ENCODE results near the gene NSMCE1.
"Not testable (repeated sequence)": the region's sequence is repeated elsewhere in the genome, so short reads cannot be mapped to it uniquely, and the experiment has no call there.

Gene NSMCE1

DNA sequence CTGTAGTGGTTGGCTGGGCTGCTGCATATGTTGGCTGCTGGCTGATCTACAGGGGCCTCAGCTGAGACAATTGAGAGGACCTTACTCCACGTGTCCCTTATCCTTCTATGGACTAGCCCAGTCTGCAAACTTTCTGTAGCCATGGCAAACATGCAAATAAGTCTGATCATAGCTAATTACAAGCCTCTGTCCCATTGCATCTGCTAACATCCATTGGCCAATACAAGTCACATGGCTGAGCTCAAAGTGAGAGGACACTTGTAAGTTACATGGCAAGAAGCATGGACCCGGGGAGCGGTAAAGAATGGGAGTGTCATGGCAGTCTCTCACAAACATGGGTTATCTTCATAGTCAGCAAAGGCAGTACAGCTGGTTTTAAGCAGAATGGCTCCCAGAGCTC, 33.6 kb upstream of the NSMCE1 start:
- no peak for DNase-seq

DNA sequence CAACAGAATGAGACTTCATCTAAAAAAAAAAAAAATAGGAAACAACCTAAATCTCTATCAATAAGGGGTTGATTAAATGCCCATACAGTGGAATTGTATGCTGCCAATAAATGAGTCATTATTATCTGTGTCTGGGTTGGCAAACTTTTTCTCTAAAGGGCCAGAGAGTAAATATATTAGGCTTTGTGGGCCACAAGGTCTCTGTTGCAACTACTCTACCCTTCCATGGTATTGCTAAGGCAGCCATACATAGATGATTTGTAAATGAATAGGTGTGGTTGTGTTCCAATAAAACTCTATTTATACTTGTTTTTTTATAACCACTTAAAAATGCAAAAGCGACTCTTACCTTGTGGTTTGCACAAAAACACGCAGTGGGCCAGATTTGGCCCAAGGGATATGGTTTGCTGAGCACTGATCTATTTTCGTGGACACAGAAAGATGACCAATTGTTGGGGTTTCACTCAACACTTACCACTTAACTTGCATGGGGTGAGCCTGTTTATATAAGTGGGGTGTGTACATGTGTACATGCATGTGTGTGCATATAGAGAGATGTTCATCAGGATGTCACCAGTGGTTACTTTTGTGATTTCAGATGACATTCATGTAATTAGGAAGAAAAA, 32.8 kb upstream of the NSMCE1 start:
- DNase-seq = no peak

DNA sequence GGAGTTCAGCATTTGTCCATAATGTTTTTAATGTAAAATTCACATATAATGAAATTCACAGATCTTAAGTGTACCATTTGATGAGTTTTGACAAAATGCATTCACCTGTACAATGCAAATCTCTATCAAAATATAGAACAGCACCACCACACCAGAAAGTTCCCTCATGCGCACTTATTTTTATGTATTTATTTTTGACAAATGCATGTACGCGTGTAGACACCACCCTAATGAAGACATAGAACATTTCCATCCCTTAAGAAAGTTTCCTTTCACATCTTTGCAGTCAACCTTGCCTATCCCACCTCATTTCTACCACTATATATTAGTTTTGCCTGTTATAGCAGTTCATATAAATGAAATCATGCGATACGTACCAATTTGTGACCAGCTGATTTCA, 29.6 kb upstream of the NSMCE1 start:
- no peak for DNase-seq

DNA sequence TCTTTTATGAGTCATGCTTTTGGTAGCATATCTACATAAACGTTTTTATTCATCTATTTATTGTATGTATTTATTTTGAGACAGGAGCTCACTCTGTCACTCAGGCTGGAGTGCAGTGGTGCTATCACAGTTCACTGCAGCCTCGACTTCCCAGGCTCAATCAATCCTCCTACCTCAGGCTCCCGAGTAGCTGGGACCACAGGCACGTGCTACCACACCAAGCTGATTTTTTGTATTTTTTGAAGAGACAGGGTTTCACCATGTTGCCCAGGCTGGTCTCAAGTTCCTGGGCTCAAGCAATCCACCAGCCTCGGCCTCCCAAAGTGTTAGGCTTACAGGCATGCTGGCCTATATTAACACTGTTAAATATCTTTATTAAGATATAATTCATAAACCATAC, 24.8 kb upstream of the NSMCE1 start:
- DNase-seq = no peak

DNA sequence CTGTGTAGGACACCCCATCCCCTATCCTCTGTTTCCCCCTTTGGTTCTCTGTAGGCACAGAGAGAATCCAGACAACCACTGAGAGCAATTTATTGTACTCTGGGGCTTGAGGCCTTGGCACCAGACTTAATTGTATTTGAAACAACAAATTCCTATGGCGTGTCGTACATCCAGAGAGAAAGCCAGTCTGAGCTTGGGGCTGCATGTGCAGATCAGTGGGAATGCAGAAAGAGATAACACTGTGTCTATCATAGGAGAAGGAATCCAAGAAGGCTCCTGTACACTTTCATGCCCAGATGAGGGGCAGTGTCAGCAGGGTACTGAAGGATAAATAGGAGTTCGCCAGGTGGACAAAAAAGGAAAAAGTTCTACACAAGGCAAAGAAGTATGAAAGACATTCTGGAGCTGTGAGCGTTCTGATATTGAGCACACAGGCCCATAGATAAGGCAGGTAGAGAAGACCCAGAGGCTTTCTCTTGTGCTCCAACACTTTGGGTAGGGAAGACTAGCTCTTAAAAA, 23.2 kb upstream of the NSMCE1 start:
- DNase-seq = no peak

DNA sequence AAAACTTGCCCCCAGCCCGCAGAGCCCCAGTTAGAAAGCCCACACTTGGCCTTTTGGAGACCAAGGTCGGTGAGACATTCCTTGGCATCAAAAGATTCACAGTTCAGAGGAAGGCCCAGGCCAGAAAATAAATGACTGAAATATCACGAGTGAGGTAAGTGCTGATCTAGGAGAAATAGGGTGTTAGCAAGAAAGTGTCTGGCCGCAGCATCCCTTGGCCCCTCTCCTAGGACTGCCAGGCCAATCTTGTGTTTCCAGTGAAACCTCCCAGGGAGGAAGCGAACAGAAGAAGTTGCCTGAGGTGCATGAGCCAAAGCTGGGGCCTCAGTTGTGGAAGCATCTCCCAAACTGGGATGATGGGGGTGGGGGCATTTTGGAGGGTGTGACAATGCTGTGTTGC, 22.5 kb upstream of the NSMCE1 start:
- DNase-seq = no peak

DNA sequence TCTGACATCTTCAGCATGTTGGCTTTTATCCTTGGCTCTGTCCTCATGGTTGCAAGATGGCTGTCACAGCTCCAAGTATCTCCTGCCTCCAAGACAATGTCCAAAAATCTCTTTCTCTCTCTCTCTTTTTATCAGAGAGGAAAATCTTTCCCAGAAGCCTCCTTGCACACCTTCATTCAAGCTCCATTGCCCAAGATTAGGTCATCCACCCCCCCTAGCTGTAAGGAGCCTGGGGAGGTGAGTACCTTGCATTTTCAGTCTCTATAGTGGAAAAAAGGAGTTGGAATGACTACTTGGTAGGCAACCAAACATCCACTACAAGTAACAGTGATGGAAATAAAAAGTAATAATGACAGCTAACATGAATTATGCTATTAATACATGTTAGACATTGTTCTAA, 22.0 kb upstream of the NSMCE1 start:
- no peak for DNase-seq

DNA sequence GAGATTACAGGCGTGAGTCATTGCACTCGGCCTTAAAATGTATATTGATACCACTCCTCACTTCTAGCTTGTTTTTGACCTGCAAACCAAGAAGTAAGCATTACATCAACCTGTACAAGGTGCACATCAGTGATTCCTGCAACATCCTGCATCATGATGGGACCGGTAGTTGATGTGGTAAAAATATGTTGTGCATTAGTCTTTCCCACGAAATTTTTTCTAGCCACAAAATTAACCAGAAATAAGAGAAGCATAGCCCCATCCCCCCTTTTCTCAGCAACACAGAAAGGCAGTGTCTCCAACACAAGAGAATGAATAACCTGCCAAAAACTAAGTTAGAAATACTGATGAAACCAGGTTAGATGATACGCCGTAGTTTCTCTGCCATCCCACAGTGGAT, 21.1 kb upstream of the NSMCE1 start:
- no peak for DNase-seq

DNA sequence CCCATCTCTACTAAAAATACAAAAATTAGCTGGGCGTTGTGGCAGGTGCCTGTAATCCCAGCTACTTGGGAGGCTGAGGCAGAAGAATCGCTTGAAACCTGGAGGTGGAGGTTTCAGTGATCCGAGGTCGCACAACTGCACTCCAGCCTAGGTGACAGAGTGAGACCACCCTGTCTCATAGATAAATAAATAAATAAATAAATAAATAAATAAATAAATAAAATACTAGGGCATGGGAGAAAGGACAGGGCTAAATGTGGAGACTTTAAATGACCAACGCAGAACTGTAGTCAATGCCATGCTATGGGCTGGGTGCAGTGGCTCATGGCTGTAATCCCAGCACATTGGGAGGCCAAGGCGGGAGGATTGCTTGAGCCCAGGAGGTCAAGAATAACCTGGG, 19.7 kb upstream of the NSMCE1 start:
- not testable (repeated sequence) for DNase-seq

DNA sequence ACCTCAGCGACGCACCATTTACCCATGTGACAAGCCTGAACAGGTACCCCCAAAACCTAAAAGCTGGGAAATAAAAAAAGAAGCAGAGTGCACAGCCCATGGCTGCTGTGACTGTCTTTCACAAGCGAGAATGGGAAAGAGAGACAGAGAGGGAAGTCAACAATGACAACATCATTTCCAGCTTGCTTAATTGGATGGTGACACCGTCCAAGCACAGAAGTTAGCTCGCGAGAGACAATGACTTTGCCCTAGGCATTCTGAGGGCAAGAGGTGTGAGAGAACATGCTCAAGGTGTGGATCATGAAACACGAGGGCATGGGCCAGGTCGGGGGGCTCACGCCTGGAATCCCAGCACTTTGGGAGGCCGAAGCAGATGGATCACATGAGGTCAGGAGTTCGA, 19.3 kb upstream of the NSMCE1 start:
- no peak for DNase-seq

DNA sequence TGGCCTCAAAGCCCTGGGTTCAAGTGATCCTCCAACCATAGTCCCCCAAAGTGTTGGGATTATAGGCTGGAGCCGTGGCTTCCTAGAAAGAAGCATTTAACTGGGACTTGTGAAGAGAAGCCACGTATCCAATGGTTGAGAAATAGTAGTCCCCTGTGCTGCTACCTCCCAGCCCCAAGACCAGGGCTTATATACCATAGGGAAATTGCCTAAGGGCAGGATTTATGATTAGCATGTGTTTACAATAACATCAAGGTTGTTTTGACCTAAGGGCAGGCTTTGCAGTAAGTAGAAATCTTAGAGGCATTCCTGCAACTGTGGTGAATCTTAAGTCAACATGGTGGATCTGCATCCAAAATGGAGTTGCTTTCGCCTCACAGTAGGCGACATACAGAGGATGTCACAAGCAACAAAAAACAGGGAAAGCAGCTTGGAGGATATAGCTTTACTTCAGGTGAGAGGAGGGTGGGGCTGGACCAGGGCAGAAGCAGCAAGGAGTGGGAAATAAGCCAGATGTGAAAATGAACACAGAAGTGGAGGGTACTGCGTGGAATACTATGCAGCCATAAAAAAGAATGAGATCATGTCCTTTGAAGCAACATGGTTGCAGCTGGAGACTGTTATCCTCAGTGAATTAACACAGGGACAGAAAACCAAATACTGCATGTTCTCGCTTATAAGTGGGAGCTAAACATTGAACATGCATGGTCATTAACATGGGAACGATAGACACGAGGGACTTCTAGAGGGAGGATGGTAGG, 18.7 kb upstream of the NSMCE1 start:
- no peak for DNase-seq

DNA sequence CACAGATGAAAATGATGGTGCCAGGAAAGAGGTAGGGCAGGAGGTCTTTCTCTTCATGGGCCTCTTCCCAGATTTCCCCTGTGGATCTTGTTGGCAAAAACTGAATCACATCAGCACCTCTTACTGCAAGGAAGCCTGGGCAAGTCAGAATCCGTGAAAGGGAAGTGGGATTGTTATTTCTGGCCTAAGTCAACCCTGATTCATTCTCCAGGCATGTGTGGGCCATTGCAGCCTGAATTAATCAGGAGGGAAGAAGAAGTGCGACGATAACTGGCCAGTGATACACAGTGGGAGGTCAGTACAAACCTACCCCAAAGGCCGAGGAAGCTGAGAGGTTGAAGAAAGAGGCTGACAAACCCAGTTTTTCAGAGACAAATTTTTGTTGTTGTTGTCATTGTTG, 17.9 kb upstream of the NSMCE1 start:
- DNase-seq = no peak

DNA sequence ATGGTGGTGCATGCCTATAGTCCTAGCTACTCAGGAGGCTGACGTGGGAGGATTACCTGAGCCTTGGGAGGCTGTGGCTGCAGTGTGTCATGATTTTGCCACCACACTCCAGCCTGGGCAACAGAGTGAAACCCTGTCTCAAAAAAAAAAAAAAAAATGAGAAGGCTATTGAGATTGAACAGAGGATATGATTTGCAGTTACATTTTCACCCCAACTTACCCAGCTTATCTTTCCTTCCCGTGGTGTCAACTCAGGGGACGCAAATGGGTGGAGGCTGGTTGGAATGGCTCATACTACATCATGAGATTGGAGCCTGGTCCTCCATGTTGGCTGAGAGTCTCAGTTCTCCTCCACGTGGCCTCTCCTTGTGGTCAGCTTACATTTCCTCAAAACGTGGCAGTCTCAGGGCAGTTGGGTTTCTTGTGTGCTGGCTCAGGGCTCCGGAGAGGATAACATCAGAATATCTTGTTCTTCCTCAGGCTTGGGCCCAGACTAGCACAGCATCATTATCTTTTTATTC, 17.2 kb upstream of the NSMCE1 start:
- no peak for DNase-seq

DNA sequence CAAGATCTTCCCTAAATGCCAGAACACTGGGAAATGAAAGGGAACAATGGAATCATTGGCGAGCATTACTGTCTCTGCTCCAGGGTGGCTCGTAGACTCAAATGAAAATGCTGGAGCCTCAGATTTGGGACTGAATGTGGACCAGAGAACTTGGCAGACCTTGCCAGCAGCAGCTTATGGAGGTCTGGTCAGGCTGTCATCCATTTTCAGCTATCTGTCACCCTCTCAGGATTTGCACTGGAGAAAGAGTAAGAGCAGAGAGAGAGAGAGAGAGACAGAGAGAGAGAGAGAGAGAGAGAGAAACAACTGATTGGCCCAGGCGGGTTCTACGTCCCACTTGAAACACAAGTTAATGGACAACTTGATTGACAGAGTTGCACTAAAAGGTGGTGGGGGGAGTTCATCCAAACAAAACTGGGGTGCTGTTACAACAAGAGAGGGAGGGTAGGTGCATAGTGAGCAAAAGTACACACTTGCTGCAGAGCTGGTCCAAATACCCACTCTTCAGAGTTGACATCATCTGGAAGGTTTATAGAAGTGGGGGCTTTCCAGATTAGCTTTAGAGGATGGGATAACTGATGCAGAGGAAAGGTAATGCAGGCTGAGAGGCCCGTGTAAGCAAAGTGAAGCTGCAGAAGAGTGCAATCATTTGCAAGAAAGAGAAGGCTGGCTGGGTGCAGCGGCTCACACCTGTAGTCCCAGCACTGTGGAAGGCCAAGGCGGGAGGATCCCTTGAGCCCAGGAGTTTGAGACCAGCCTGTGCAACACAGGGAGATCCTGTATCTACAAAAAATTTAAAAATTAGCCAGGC, 16.5 kb upstream of the NSMCE1 start:
- DNase-seq = no peak

DNA sequence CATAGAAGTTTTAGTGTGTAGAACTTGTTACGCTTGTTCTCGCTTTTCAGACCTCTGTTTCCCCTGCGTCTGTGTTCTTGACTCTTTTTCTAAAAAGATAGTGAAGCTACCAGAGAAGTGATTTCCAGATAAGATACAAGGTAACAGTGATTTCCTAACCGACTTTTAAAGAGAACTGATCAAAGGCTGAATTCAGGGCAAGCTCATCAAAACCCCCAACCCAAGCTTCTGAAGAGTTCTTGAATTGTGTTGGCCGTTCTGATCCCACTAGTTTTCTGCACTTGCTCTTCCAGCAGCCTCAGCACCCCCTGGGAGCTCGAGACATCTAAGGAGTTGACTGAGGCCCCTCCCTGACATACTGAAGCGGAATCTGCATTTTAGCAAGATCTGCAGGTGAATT, 12.7 kb upstream of the NSMCE1 start:
- DNase-seq = no peak

DNA sequence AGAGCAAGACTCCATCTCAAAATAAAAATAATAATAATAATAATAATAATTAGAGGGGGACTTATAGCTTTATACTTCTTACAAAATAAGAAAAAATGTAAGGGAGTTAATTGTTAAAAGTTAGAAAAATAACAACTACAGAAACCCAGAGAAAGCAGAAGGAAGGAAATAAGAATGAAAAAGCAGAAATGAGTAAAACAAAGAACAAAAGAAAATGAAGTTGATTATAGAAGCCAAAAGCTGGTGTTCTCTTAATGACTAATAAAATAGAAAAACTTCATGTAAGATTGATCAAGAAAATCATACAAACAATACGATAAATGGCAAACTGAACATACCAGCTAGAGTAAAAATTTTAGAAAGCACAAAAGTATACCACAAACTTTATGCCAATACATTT, 6.8 kb upstream of the NSMCE1 start:
- no peak for DNase-seq

DNA sequence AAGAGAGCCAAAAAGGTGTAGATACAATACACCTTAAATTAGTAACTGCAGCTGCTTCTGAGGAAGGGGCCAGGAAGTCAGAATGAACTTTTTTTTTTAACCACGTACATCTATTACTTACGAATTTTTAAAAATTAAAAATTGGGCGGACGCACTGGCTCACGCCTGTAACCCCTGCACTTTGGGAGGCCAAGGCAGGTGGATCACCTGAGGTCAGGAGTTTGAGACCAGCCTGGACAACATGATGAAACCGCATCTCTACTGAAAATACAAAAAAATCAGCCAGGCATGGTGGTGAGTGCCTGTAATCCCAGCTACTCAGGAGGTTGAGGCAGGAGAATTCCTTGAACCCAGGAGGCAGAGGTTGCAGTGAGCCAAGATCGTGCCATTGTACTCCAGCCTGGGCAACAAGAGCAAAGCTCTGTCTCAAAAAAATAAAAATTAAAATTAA, 5.9 kb upstream of the NSMCE1 start:
- DNase-seq = not testable (repeated sequence)

DNA sequence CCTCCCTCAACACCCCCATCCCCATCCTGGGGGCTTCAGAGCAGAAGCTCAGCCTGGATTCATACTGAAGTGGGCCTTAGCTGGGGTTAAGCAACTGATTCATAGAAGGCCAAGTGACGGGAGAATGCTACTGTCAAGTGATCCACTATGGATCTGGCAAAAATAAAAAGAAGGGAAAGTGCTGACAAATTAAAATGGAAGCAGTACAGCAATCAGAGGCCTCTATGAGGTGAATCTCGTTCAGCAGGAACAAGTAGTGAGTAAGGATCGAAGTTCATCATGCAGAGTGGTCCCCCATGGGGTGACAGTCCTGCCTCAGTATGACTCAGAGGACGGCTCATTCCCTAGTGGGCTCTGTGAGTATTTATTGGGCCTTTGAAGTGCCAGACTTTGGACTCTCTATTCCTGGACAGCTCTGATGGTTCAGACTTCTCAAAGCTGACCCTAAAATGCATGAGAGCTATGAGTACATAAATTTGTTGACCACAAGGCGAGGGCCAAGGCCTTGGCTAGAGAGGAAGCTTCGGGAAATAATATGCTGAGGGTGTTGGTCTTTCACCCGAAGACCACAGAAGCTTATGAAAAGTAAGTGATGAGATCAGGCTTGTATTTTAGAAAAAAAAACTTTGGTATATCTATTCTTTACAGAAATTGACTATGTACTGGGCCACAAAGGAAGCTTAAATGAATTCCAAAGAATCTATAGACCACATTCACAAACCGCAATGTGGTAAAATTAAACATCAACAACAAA, 5.3 kb upstream of the NSMCE1 start:
- no peak for DNase-seq

DNA sequence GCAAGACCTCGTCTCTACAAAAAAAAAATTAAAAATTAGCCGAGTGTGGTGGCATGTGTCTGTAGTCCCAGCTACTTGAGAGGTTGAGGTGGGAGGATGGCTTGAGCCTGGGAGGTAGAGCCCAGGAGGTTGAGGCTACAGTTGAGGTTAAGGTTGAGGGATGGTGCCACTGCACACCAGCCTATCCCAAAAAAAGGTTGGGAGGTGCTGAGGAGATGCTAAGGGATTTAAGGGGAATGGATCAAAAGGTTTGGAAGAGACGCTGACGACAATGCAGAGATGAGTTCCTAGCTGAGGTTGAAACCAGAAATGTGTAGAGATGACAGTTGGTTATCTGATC, 4.7 kb upstream of the NSMCE1 start:
- DNase-seq = no peak

DNA sequence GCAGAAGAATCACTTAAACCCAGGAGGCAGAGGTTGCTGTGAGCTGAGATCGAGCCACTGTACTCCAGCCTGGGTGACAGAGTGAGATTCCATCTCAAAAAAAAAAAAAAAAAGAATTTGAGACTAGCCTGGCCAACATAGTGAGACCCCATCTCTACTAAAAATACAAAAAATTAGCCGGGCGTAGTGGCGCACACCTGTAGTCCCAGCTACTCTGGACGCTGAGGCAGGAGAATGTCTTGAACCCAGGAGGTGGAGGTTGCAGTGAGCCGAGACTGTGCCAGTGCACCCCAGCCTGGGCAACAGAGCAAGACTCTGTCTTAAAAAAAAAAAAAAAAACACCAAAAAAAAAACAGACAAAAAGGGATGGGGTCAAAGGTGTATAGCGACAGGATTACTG, 4.1 kb upstream of the NSMCE1 start:
- DNase-seq = not testable (repeated sequence)

DNA sequence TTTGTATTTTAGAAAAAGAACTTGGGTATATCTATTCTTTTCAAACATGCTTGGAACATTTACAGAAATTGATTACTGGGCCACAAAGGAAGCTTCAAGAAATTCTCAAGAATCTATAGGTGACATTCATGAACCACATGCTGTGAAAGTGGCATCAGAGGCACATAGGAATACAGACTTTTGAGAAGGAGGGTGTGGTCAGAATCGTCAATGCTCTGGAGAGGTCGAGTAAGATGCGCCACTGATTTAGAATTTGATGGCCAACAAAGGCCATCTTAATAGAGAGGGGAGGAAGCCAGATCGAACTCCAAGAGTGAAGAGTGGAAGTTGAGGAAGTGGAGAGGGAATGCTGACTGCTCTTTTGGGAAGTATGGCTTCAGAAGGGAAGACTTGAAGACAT, 3.5 kb upstream of the NSMCE1 start:
- no peak for DNase-seq

DNA sequence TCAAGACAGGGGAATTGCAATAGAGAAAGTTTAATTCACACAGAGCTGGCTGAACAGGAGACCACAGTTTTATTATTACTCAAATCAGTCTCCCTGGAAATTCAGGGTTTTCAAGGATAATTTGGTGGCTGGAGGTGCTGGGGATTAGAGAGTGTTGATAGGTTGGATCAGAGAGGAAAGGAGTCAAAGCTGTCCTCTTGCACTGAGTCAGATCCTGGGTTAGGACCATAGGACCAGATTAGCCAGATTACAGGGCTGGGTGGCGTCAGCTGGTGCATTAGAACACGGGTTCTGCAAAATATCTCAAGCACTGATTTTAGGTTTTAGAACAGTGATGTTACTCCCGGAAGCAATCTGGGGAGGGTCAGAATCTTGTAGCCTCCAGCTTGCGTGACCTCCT, 1.8 kb upstream of the NSMCE1 start:
- no peak for DNase-seq

All from NCI-H2107 (cell line).